Brain microvascular endothelial cell (primary cell): ENCODE results near the gene DIAPH3.

Experiments
- DNase-seq: peaks from one replicate; pipeline ENCODE4 v3.0.0-alpha.2; 2020
- H3K27ac ChIP-seq: fragments of 250-450 bp; sonication (Bioruptor Pico); 2 replicates; pipeline ENCODE4 v1.5.1; 2020; ENCODE audit warnings: mild to moderate bottlenecking, moderate library complexity
- H3K27me3 ChIP-seq: fragments of 250-450 bp; sonication (Bioruptor Pico); replicated peaks from 2 replicates; pipeline ENCODE4 v1.5.1; 2020; ENCODE audit warnings: mild to moderate bottlenecking
- H3K36me3 ChIP-seq: fragments of 250-450 bp; sonication (Bioruptor Pico); replicated peaks from 2 replicates; pipeline ENCODE4 v1.5.1; 2020; ENCODE audit warnings: mild to moderate bottlenecking
- H3K4me3 ChIP-seq: 2 replicates; pipeline ENCODE4 v1.5.1; 2011; ENCODE audit warnings: low read depth, mild to moderate bottlenecking, control low read depth, low read length, moderate library complexity
- in situ Hi-C: cut with HindIII; loops from 2 replicates; pipeline ENCODE4 v1.10.0; 2017; ENCODE audit warnings: low sequenced_read_pairs, low pct_ligation_motif_present
- TF ChIP-seq, protein P1 (sequence below): IDR thresholded peaks from 2 replicates; pipeline ENCODE4 v1.5.1; 2011; ENCODE audit warnings: low read depth, mild to moderate bottlenecking, moderate library complexity, low read length, control low read depth, inconsistent platforms; ENCODE audit errors: missing control alignments

The DIAPH3 gene

DNA sequence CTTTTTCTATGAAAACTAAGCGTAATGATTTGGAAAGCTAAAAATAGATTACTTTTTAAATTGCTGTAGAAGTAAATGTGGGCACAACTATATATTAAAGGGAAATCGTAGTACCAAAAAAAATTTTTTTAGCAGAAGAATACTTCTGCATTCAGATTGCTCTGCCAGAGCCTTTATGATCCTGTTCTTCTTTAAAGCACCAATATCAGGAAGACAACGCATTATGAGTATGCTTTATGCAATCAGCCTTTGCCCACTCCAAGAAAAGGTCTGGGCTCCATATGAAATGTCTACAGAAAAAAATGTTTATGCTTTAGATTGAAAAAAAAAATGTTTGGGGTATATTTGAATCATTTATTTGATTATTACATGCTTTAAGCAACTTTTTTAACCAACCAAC is 137.4 kb downstream of the DIAPH3 start:
- in situ Hi-C loops: no loop called here
- DNase-seq: no peak

DNA sequence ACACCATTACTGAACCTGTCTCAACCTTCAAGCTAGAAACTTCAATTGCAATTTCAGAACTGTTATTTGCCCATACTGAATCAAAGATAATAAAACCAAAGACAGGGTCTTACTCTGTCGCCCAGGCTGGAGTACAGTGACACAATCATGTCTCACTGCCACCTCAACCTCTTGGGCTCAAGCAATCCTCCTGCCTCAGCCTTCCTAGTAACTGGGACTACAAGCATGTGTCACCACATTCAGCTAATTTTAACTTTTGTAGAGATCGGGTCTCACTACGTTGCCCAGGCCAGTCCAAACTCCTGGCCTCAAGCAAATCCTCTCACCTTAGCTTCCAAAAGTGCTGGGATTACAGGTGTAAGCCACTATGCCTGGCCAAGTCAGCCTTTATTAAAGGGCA is 143.4 kb downstream of the DIAPH3 start:
- no peak for DNase-seq
- H3K27ac ChIP-seq: no peak overlapping the region
- H3K4me3 ChIP-seq: no peak overlapping the region
- no peaks in the 10 kb centered on the region for H3K36me3 ChIP-seq
- TF ChIP-seq, protein P1, sequence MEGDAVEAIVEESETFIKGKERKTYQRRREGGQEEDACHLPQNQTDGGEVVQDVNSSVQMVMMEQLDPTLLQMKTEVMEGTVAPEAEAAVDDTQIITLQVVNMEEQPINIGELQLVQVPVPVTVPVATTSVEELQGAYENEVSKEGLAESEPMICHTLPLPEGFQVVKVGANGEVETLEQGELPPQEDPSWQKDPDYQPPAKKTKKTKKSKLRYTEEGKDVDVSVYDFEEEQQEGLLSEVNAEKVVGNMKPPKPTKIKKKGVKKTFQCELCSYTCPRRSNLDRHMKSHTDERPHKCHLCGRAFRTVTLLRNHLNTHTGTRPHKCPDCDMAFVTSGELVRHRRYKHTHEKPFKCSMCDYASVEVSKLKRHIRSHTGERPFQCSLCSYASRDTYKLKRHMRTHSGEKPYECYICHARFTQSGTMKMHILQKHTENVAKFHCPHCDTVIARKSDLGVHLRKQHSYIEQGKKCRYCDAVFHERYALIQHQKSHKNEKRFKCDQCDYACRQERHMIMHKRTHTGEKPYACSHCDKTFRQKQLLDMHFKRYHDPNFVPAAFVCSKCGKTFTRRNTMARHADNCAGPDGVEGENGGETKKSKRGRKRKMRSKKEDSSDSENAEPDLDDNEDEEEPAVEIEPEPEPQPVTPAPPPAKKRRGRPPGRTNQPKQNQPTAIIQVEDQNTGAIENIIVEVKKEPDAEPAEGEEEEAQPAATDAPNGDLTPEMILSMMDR: no peak
- in situ Hi-C loops: no loop called here
- no peaks in the 10 kb centered on the region for H3K27me3 ChIP-seq

More for the DNA sequence above, 137.4 kb downstream of the DIAPH3 start:
- Histone ChIP-seq H3K27me3 (no peaks in the 10 kb centered on the region), H3K27ac (no peak overlapping the region), H3K4me3 (no peak overlapping the region), H3K36me3 (no peaks in the 10 kb centered on the region)
- TF ChIP-seq, protein P1: no peak

DNA sequence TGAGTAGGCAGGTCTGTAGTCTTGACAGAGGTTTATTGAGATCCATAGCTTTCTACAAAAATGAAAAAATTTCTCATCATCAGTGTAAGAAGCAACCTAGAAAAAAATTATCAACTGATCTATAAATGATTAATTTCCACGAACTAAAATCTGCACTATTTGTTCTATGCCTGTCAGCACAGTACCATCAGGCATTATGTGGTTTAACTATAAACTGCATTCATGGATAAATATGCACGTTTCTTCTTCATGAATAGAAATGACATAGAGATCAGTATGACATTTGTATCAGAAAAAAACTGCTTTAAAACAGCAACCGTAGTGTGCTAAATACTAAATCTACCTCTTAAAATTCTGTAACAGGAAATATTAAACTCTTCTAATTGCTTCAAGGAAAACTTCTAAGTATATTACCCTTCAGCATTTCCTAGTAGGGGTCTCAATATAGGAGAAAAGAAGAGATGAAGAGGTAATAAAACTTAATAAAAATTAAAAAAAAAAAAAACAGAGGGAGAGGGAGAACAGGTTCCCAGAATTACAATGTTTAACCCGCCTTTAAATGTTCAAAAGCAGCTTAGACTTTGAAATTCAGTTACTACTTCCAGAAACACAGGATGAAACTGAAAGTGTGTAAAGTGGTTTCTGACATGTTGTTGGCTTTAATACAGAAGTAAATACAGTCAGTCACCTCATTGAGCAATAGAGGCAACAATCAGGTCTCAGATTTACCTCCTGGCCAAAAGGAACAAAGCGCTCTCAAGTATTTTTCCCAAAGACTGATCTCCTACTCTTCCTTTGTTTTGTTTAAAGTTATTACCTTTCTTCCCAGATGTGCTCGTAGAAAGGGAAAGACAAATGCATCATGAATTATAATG is 144.4 kb downstream of the DIAPH3 start:
- H3K27me3 ChIP-seq: no peaks in the 10 kb centered on the region
- H3K27ac ChIP-seq: no peak overlapping the region
- TF ChIP-seq, protein P1: no peak
- H3K36me3 ChIP-seq: no peaks in the 10 kb centered on the region
- DNase-seq: no peak
- in situ Hi-C loops: no loop called here
- no peak overlapping the region for H3K4me3 ChIP-seq

DNA sequence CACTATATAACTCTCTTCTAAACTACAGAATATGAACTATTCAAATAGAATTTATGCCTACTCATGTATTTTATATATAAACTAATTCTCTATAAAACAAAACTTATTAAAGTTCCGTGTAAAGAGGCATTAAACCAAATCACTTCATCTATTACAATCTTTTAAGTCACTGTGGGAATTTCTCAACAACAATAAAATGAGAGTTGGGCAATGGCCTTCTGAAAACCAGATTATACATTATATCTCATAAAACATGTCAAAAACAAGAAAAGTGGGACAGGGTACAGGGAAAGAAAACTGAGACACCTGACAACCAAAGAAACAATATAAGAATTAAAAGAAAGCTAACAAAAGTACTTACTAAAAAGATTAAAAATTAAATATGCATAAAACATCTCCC is 145.2 kb downstream of the DIAPH3 start:
- Histone ChIP-seq H3K27me3 (no peaks in the 10 kb centered on the region), H3K27ac (no peak overlapping the region), H3K36me3 (no peaks in the 10 kb centered on the region), H3K4me3 (no peak overlapping the region)
- in situ Hi-C loops: no loop called here
- no peak for DNase-seq
- TF ChIP-seq, protein P1: no peak

DNA sequence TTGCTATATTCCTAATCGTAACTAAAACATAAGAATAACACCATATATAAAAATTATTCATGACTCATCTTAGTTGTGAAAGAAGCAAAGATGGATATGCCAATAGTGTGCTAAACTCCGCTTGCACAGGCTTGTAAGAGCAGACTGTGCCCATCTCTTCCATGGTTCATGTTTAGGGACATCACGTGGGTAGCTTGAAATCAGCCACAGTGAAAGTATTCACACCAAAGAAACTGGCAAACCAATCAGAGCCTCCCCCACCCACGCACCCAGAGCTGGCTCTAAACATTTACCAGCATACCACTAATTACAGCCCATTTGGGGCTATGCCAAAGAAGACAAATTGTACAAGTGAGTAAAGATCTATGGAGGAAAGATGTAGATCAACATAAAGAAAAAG is 147.5 kb downstream of the DIAPH3 start:
- H3K27ac ChIP-seq: no peak overlapping the region
- in situ Hi-C loops: no loop called here
- H3K36me3 ChIP-seq: no peaks in the 10 kb centered on the region
- DNase-seq: no peak
- H3K27me3 ChIP-seq: no peaks in the 10 kb centered on the region
- H3K4me3 ChIP-seq: no peak overlapping the region
- TF ChIP-seq, protein P1: no peak

DNA sequence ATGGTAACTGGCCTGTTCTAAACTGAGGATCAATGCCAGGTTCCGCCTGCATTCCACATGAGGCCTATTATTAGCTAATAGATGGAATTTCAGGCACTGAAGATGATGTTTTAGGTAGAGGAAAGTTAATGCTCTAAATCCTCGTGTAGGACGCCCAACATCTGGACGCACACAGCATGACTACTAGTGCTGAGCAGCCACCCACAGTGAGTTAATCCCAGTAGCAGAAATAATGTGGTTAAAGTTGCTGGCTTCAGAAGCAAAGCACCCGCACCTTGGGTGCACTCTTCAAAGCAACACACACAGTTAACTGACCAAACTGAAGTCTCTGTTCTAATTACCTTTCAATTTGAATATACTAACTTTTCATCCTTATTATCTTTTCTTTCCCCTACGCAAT is 150.6 kb downstream of the DIAPH3 start:
- no peak for DNase-seq
- H3K27ac ChIP-seq: no peak overlapping the region
- H3K27me3 ChIP-seq: no peaks in the 10 kb centered on the region
- no peak overlapping the region for H3K4me3 ChIP-seq
- TF ChIP-seq, protein P1: no peak
- in situ Hi-C loops: no loop called here
- no peaks in the 10 kb centered on the region for H3K36me3 ChIP-seq
